Thoracic aorta (tissue), 2 donors: ENCODE measurements around the gene PRR11. TPM values are rescaled to one million over a fixed set of nuclear protein-coding genes. Genes with fewer than 3 reads are reported as not detected.
A peak's percentile ranks its signal among the peaks of the same experiment; 100 is the strongest.

ENCODE experiments used
- ATAC-seq: fragments of 150-250 bp; one replicate; pipeline ENCODE4 v1.8.0; 2017; ENCODE audit warnings: low read depth; ENCODE audit not compliant: insufficient number of reproducible peaks, low FRiP score
- DNase-seq: peaks from one replicate; pipeline ENCODE4 v3.0.0-alpha.2; 2020; ENCODE audit warnings: low spot score
- H3K27ac ChIP-seq, 2 donors: fragments of 200-600 bp; sonication (generic); 1 replicate in 1 of 2; 2 replicates in 1 of 2; pipeline ENCODE4 v1.5.1; 2016; ENCODE audit warnings: mild to moderate bottlenecking in 2 of 2, moderate library complexity in 2 of 2
- H3K27me3 ChIP-seq: fragments of 200-600 bp; sonication (generic); replicated peaks from 2 replicates; pipeline ENCODE4 v1.6.0; 2016; ENCODE audit warnings: mild to moderate bottlenecking; ENCODE audit not compliant: insufficient read depth
- H3K36me3 ChIP-seq: fragments of 200-600 bp; sonication (generic); one replicate; pipeline ENCODE4 v1.5.1; 2016
- H3K4me1 ChIP-seq, 2 donors: fragments of 200-600 bp; sonication (generic); 1 replicate in 1 of 2; 2 replicates in 1 of 2; pipeline versions ENCODE4 v1.5.1 to v1.6.0; 2016; ENCODE audit warnings: low read depth in 2 of 2, mild to moderate bottlenecking in 1 of 2; ENCODE audit not compliant: control insufficient read depth in 1 of 2
- H3K4me3 ChIP-seq: fragments of 200-600 bp; sonication (generic); 2 replicates; pipeline ENCODE4 v1.5.1; 2016; ENCODE audit warnings: mild to moderate bottlenecking
- H3K9me3 ChIP-seq: fragments of 200-600 bp; sonication (generic); 2 replicates; pipeline ENCODE4 v1.5.1; 2016
- CTCF ChIP-seq: fragments of 200-600 bp; sonication (generic); IDR thresholded peaks from one replicate; pipeline ENCODE4 v1.5.1; 2019; ENCODE audit warnings: antibody characterized with exemption
- total RNA-seq, 2 donors: library from RNA; depleted of rRNA; stranded (reverse); fragments of >200 nt; gene quantifications; one replicate each; pipeline versions ENCODE4 v1.1.0 to v1.2.3, GENCODE V29; 2016

The PRR11 gene
- total RNA-seq, 2 donors from 2014 or later, result 0.71 TPM; not detected in 1

GRCh38 chr17:59151591-59151990 lies 4.0 kb upstream of the PRR11 start:
- ATAC-seq (no peak), DNase-seq (no peak)
- Histone ChIP-seq H3K4me1 (peaks cover 8 to 18% of the 10 kb centered on the region in 2 donors), H3K27me3 (no peaks in the 10 kb centered on the region), H3K4me3 (no peak overlapping the region), H3K27ac (no peak overlapping the region), H3K36me3 (no peaks in the 10 kb centered on the region), H3K9me3 (no peaks in the 10 kb centered on the region)
- no peak for TF ChIP-seq CTCF

GRCh38 chr17:59152925-59153324 lies 2.6 kb upstream of the PRR11 start:
- no peak for TF ChIP-seq CTCF
- Histone ChIP-seq H3K27me3 (no peaks in the 10 kb centered on the region), H3K36me3 (no peaks in the 10 kb centered on the region), H3K4me3 (no peak overlapping the region), H3K4me1 (peaks cover 8 to 18% of the 10 kb centered on the region in 2 donors), H3K27ac (peak overlapping the region; percentile 72 to 86), H3K9me3 (no peaks in the 10 kb centered on the region)
- no peak for ATAC-seq
- DNase-seq, result no peak

GRCh38 chr17:59154292-59154720 lies 1.2 kb upstream of the PRR11 start:
- H3K9me3 ChIP-seq, result no peaks in the 10 kb centered on the region
- no peak for DNase-seq
- peak overlapping the region; percentile 82 for H3K4me3 ChIP-seq
- H3K36me3 ChIP-seq, result no peaks in the 10 kb centered on the region
- no peak for TF ChIP-seq CTCF
- H3K4me1 ChIP-seq, result peaks cover 8 to 18% of the 10 kb centered on the region in 2 donors
- peak overlapping the region; percentile 72 to 86 for H3K27ac ChIP-seq
- no peaks in the 10 kb centered on the region for H3K27me3 ChIP-seq
- ATAC-seq, result no peak

- H3K9me3 ChIP-seq, result no peaks in the 10 kb centered on the region
- peaks cover 8 to 18% of the 10 kb centered on the region in 2 donors for H3K4me1 ChIP-seq
- H3K27ac ChIP-seq, result peak within 1 kb of the TSS; percentile 72 to 86
- no peaks in the 10 kb centered on the region for H3K27me3 ChIP-seq
- peak; percentile 97 for ATAC-seq
- H3K4me3 ChIP-seq, result peak within 1 kb of the TSS; percentile 82
- H3K36me3 ChIP-seq, result no peaks in the 10 kb centered on the region
- peak; percentile 92 for DNase-seq
- no peak for TF ChIP-seq CTCF
Measured at GRCh38 chr17:59154721-59155438, 666 bp upstream of the PRR11 start, which contains the start of gene SKA2. Gene SKA2 (minus strand): TSS chr17:59155186. CDS start chr17:59155163, 23 bp downstream.

GRCh38 chr17:59160157-59161025 lies 4.8 kb downstream of the PRR11 start:
- Histone ChIP-seq H3K9me3 (no peaks in the 10 kb centered on the region), H3K27ac (no peak overlapping the region), H3K36me3 (no peaks in the 10 kb centered on the region), H3K4me3 (no peak overlapping the region), H3K27me3 (no peaks in the 10 kb centered on the region), H3K4me1 (peaks cover 0 to 6% of the 10 kb centered on the region in 2 donors)
- DNase-seq, result no peak
- TF ChIP-seq CTCF, result no peak
- no peak for ATAC-seq
